H9 (cell line): ENCODE measurements around the gene USP35. TPM values are rescaled to one million over a fixed set of nuclear protein-coding genes. Genes with fewer than 3 reads are reported as not detected.

Experiments used
- DNase-seq: peaks from one replicate; pipeline ENCODE4 v3.0.0-alpha.2; 2017
- H2AFZ ChIP-seq: one replicate; pipeline ENCODE4 v1.6.1; 2013; ENCODE audit warnings: mild to moderate bottlenecking, low read length, control low read depth, moderate library complexity
- H2AK5ac ChIP-seq: 2 replicates; pipeline ENCODE4 v1.6.1; 2013; ENCODE audit warnings: low read length, control low read depth, mixed read lengths; ENCODE audit not compliant: insufficient read length
- H2BK120ac ChIP-seq: one replicate; pipeline ENCODE4 v1.6.1; 2013; ENCODE audit warnings: low read depth, mild to moderate bottlenecking, low read length, control low read depth, inconsistent platforms; ENCODE audit not compliant: poor library complexity, severe bottlenecking
- H2BK12ac ChIP-seq: 2 replicates; pipeline ENCODE4 v1.6.1; 2013; ENCODE audit warnings: low read length, control low read depth, mixed read lengths, low read depth; ENCODE audit not compliant: insufficient read length
- H2BK15ac ChIP-seq: 2 replicates; pipeline ENCODE4 v1.6.1; 2013; ENCODE audit warnings: low read depth, low read length, control low read depth
- H2BK20ac ChIP-seq: one replicate; pipeline ENCODE4 v1.6.1; 2013; ENCODE audit warnings: low read depth, mild to moderate bottlenecking, low read length, control low read depth, inconsistent platforms; ENCODE audit not compliant: poor library complexity, severe bottlenecking
- H2BK5ac ChIP-seq: 2 replicates; pipeline ENCODE4 v1.6.1; 2013; ENCODE audit warnings: low read length, control low read depth, mixed read lengths; ENCODE audit not compliant: insufficient read length
- H3K14ac ChIP-seq: 2 replicates; pipeline ENCODE4 v1.6.1; 2013; ENCODE audit warnings: low read length, control low read depth; ENCODE audit not compliant: insufficient read depth
- H3K18ac ChIP-seq: 2 replicates; pipeline ENCODE4 v1.6.1; 2013; ENCODE audit warnings: low read depth, mild to moderate bottlenecking, mixed read lengths, low read length, control low read depth; ENCODE audit not compliant: insufficient read length
- H3K23ac ChIP-seq: 2 replicates; pipeline ENCODE4 v1.6.1; 2013; ENCODE audit warnings: low read length, control low read depth, mixed read lengths, low read depth; ENCODE audit not compliant: insufficient read length
- H3K23me2 ChIP-seq: 2 replicates; pipeline ENCODE4 v1.6.1; 2013; ENCODE audit warnings: low read depth, mild to moderate bottlenecking, mixed read lengths, low read length, control low read depth; ENCODE audit not compliant: insufficient read length, poor library complexity, severe bottlenecking
- H3K27ac ChIP-seq: 2 replicates; pipeline ENCODE4 v1.5.1; 2013; ENCODE audit warnings: low read length, control low read depth, mixed read lengths, low read depth; ENCODE audit not compliant: insufficient read length
- H3K27me3 ChIP-seq: 2 replicates; pipeline ENCODE4 v1.6.1; 2013; ENCODE audit warnings: low read length, control low read depth, inconsistent platforms; ENCODE audit not compliant: insufficient read depth
- H3K4ac ChIP-seq: 2 replicates; pipeline ENCODE4 v1.6.1; 2013; ENCODE audit warnings: low read depth, mild to moderate bottlenecking, control low read depth, inconsistent platforms, low read length, moderate library complexity
- H3K4me1 ChIP-seq: 2 replicates; pipeline ENCODE4 v1.6.1; 2013; ENCODE audit warnings: low read length, control low read depth, inconsistent platforms; ENCODE audit not compliant: insufficient read depth
- H3K4me2 ChIP-seq: 2 replicates; pipeline ENCODE4 v1.6.1; 2013; ENCODE audit warnings: low read length, control low read depth, mixed read lengths; ENCODE audit not compliant: insufficient read length, insufficient read depth
- H3K56ac ChIP-seq: 2 replicates; pipeline ENCODE4 v1.6.1; 2013; ENCODE audit warnings: low read depth, mild to moderate bottlenecking, mixed read lengths, low read length, control low read depth; ENCODE audit not compliant: insufficient read length
- H3K79me1 ChIP-seq: 2 replicates; pipeline ENCODE4 v1.6.1; 2013; ENCODE audit warnings: low read depth, mild to moderate bottlenecking, moderate library complexity, low read length, control low read depth, inconsistent platforms; ENCODE audit not compliant: insufficient read depth, poor library complexity, severe bottlenecking
- H3K79me2 ChIP-seq: 2 replicates; pipeline ENCODE4 v1.6.1; 2013; ENCODE audit warnings: low read length, control low read depth, inconsistent platforms; ENCODE audit not compliant: insufficient read depth
- H3K9ac ChIP-seq: 2 replicates; pipeline ENCODE4 v1.6.1; 2013; ENCODE audit warnings: low read length, control low read depth, mixed read lengths; ENCODE audit not compliant: insufficient read length; ENCODE audit errors: extremely low read depth
- H3K9me3 ChIP-seq: one replicate; pipeline ENCODE4 v1.6.1; 2013; ENCODE audit warnings: low read depth, low read length, inconsistent platforms; ENCODE audit not compliant: control insufficient read depth
- H3T11ph ChIP-seq: one replicate; pipeline ENCODE4 v1.6.1; 2013; ENCODE audit warnings: mild to moderate bottlenecking, low read length, control low read depth, inconsistent platforms
- H4K20me1 ChIP-seq: one replicate; pipeline ENCODE4 v1.6.1; 2013; ENCODE audit not compliant: control insufficient read depth, insufficient read length, insufficient read depth
- H4K5ac ChIP-seq: 2 replicates; pipeline ENCODE4 v1.6.1; 2013; ENCODE audit warnings: low read depth, mild to moderate bottlenecking, mixed read lengths, low read length, control low read depth; ENCODE audit not compliant: insufficient read length
- H4K8ac ChIP-seq: replicated peaks from 2 replicates; pipeline ENCODE4 v1.6.1; 2013; ENCODE audit warnings: low read length, control low read depth, mixed read lengths, low read depth; ENCODE audit not compliant: insufficient read length
- H4K91ac ChIP-seq: 2 replicates; pipeline ENCODE4 v1.6.1; 2013; ENCODE audit warnings: low read depth, mild to moderate bottlenecking, moderate library complexity, mixed read lengths, low read length, control low read depth; ENCODE audit not compliant: insufficient read length
- H3K27ac Mint-ChIP-seq, 3 experiments: 2 replicates in 2 of 3; 3 replicates in 1 of 3; pipeline ENCODE4 v1.8.0; 2020 to 2021; ENCODE audit warnings: mixed read lengths in 3 of 3, mild to moderate bottlenecking in 1 of 3, moderate library complexity in 1 of 3
- H3K27me3 Mint-ChIP-seq: 2 replicates; pipeline ENCODE4 v1.8.0; 2021; ENCODE audit warnings: low read depth, mild to moderate bottlenecking, moderate library complexity, mixed read lengths
- H3K36me3 Mint-ChIP-seq, 3 experiments: 2 replicates in 2 of 3; 3 replicates in 1 of 3; pipeline ENCODE4 v1.8.0; 2020 to 2021; ENCODE audit warnings: low read depth in 3 of 3, mixed read lengths in 3 of 3; ENCODE audit not compliant: insufficient read depth in 1 of 3
- H3K4me1 Mint-ChIP-seq, 2 experiments: 2 replicates each; pipeline ENCODE4 v1.8.0; 2020; ENCODE audit warnings: mixed read lengths in 2 of 2
- H3K4me3 Mint-ChIP-seq, 2 experiments: 2 replicates in 1 of 2; 3 replicates in 1 of 2; pipeline ENCODE4 v1.8.0; 2020 to 2021; ENCODE audit warnings: mild to moderate bottlenecking in 2 of 2, mixed read lengths in 2 of 2, moderate library complexity in 1 of 2
- H3K9me3 Mint-ChIP-seq, 2 experiments: 2 replicates in 1 of 2; 3 replicates in 1 of 2; pipeline ENCODE4 v1.8.0; 2020; ENCODE audit warnings: mild to moderate bottlenecking in 2 of 2, mixed read lengths in 2 of 2, moderate library complexity in 1 of 2
- WGBS: extraction: QIAGEN DNeasy Blood & Tissue Kit; methylation state at CpG from one replicate; pipeline ENCODE4 v1.1.7; 2013; ENCODE audit warnings: missing lambda C conversion rate, low lambda C conversion rate, mixed read lengths; ENCODE audit not compliant: insufficient read length; ENCODE audit errors: extremely low coverage; 5-methylcytosine and 5-hydroxymethylcytosine counted together
- total RNA-seq: library from RNA; stranded (reverse); gene quantifications from 2 replicates; pipeline ENCODE4 v1.2.1, GENCODE V29; 2021
- TF ChIP-seq, protein P1 (sequence below): fragments of 200-600 bp; sonication (generic); conservative IDR thresholded peaks from 3 replicates; pipeline ENCODE4 v1.8.0; 2021; ENCODE audit warnings: antibody characterized with exemption, mild to moderate bottlenecking

USP35 gene
- total RNA-seq, 1 experiment from 2014 or later: 6.8 TPM

DNA sequence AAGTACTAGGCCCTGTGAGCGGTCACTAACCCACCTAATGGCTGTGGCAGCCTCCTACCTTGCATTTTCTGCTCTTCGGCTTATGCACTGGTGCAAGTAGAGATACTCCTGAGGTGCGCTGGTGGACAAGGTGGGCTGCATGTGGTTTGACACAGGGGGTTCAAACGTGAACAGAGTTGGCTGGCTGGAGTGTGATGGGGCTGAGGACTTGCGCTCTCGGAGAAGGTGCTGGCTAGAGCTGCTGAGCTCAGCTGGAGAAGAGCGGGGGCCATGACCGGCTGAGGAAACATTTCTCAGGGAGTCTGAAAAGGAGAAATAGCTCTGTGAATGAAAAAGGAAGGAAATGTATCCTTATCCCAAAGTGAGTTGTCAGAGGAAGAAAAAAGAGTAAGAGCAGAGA is 61.4 kb downstream of the USP35 start:
- H4K8ac ChIP-seq: no peak overlapping the region
- no peak overlapping the region for H2BK120ac ChIP-seq
- no peak overlapping the region for H3K56ac ChIP-seq
- no peaks in the 10 kb centered on the region for H3K4me1 ChIP-seq
- DNase-seq: no peak
- WGBS: no CpG with 5 or more reads among the region's 8 CpGs
- H3K18ac ChIP-seq: no peak overlapping the region
- TF ChIP-seq, protein P1, sequence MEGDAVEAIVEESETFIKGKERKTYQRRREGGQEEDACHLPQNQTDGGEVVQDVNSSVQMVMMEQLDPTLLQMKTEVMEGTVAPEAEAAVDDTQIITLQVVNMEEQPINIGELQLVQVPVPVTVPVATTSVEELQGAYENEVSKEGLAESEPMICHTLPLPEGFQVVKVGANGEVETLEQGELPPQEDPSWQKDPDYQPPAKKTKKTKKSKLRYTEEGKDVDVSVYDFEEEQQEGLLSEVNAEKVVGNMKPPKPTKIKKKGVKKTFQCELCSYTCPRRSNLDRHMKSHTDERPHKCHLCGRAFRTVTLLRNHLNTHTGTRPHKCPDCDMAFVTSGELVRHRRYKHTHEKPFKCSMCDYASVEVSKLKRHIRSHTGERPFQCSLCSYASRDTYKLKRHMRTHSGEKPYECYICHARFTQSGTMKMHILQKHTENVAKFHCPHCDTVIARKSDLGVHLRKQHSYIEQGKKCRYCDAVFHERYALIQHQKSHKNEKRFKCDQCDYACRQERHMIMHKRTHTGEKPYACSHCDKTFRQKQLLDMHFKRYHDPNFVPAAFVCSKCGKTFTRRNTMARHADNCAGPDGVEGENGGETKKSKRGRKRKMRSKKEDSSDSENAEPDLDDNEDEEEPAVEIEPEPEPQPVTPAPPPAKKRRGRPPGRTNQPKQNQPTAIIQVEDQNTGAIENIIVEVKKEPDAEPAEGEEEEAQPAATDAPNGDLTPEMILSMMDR: no peak
- no peak overlapping the region for H3K9ac ChIP-seq
- no peak overlapping the region for H2AFZ ChIP-seq
- no peak overlapping the region for H3K23ac ChIP-seq
- H4K20me1 ChIP-seq: no peaks in the 10 kb centered on the region
- no peaks in the 10 kb centered on the region for H3K79me1 ChIP-seq
- no peaks in the 10 kb centered on the region for H3K23me2 ChIP-seq
- no peaks in the 10 kb centered on the region; a peak in 1 of 5 replicates for H3K9me3 Mint-ChIP-seq
- H4K91ac ChIP-seq: no peak overlapping the region
- H3K4ac ChIP-seq: no peak overlapping the region
- H3K9me3 ChIP-seq: no peaks in the 10 kb centered on the region
- no peak overlapping the region for H3K27ac ChIP-seq
- no peak overlapping the region for H2AK5ac ChIP-seq
- no peak overlapping the region for H2BK12ac ChIP-seq
- H3K79me2 ChIP-seq: no peaks in the 10 kb centered on the region
- H3K4me2 ChIP-seq: no peak overlapping the region
- H3T11ph ChIP-seq: no peak overlapping the region
- H3K36me3 Mint-ChIP-seq: peaks cover 0 to 8% (median 4%) of the 10 kb centered on the region in 3 experiments; a peak in 3 of 7 replicates
- no peaks in the 10 kb centered on the region for H3K27me3 Mint-ChIP-seq
- no peaks in the 10 kb centered on the region for H3K27me3 ChIP-seq
- no peak overlapping the region for H2BK15ac ChIP-seq
- no peaks in the 10 kb centered on the region for H3K4me1 Mint-ChIP-seq
- no peak overlapping the region for H3K4me3 Mint-ChIP-seq
- H3K27ac Mint-ChIP-seq: peak overlapping the region in 2 of 3 experiments; percentile 16 to 49; a peak in 2 of 7 replicates
- H3K14ac ChIP-seq: no peak overlapping the region
- H2BK20ac ChIP-seq: no peak overlapping the region
- no peak overlapping the region for H4K5ac ChIP-seq
- no peak overlapping the region for H2BK5ac ChIP-seq
